ENCODE results near the gene GPX4.

The GPX4 gene

GRCh38 chr19:1131718-1132551 is 28.1 kb downstream of the GPX4 start:
- peak overlapping the region; percentile 99 for H3K27ac ChIP-seq
- peaks cover 58% of the 10 kb centered on the region for H3K36me3 ChIP-seq
- peak overlapping the region; percentile 97 to 99 for H3K4me3 ChIP-seq (ENCODE audit: low read depth in 1 of 2, low read length in 1 of 2)
- H3K4me1 ChIP-seq (ENCODE audit: control insufficient read depth in 1 of 2, insufficient read depth in 1 of 2, low read depth in 1 of 2, low read length in 1 of 2): peaks cover 40 to 44% of the 10 kb centered on the region in 2 experiments
- H3K9me3 ChIP-seq: no peaks in the 10 kb centered on the region
- H3K27me3 ChIP-seq: no peaks in the 10 kb centered on the region
- peak; percentile 53 for TF ChIP-seq CTCF (IDR thresholded peaks at IDR 0.05)

GRCh38 chr19:1132552-1133383 is 29.0 kb downstream of the GPX4 start:
- H3K9me3 ChIP-seq: no peaks in the 10 kb centered on the region
- peak overlapping the region; percentile 97 to 99 for H3K4me3 ChIP-seq (ENCODE audit: low read depth in 1 of 2, low read length in 1 of 2)
- H3K4me1 ChIP-seq (ENCODE audit: control insufficient read depth in 1 of 2, insufficient read depth in 1 of 2, low read depth in 1 of 2, low read length in 1 of 2): peaks cover 40 to 44% of the 10 kb centered on the region in 2 experiments
- peak overlapping the region; percentile 99 for H3K27ac ChIP-seq
- TF ChIP-seq CTCF (IDR thresholded peaks at IDR 0.05): no peak
- H3K36me3 ChIP-seq: peaks cover 50% of the 10 kb centered on the region
- no peaks in the 10 kb centered on the region for H3K27me3 ChIP-seq

- Histone ChIP-seq H3K27ac (peak overlapping the region; percentile 99), H3K4me3 (ENCODE audit: low read depth in 1 of 2, low read length in 1 of 2) (peak overlapping the region; percentile 97 to 99), H3K27me3 (no peaks in the 10 kb centered on the region), H3K4me1 (ENCODE audit: control insufficient read depth in 1 of 2, insufficient read depth in 1 of 2, low read depth in 1 of 2, low read length in 1 of 2) (peaks cover 40 to 41% of the 10 kb centered on the region in 2 experiments), H3K36me3 (peaks cover 47% of the 10 kb centered on the region), H3K9me3 (no peaks in the 10 kb centered on the region)
- no peak for TF ChIP-seq CTCF (IDR thresholded peaks at IDR 0.05)
Measured at GRCh38 chr19:1133471-1133929, 29.7 kb downstream of the GPX4 start.

GRCh38 chr19:1134431-1134830 is 30.6 kb downstream of the GPX4 start:
- Histone ChIP-seq H3K27me3 (no peaks in the 10 kb centered on the region), H3K9me3 (no peaks in the 10 kb centered on the region), H3K4me3 (ENCODE audit: low read depth in 1 of 2, low read length in 1 of 2) (peak overlapping the region in 1 of 2 experiments; percentile 99), H3K36me3 (peaks cover 46% of the 10 kb centered on the region), H3K4me1 (ENCODE audit: control insufficient read depth in 1 of 2, insufficient read depth in 1 of 2, low read depth in 1 of 2, low read length in 1 of 2) (peaks cover 33 to 39% of the 10 kb centered on the region in 2 experiments), H3K27ac (peak overlapping the region; percentile 99)
- no peak for TF ChIP-seq CTCF (IDR thresholded peaks at IDR 0.05)

GRCh38 chr19:1135454-1135853 is 31.7 kb downstream of the GPX4 start:
- TF ChIP-seq CTCF (IDR thresholded peaks at IDR 0.05): no peak
- no peaks in the 10 kb centered on the region for H3K9me3 ChIP-seq
- H3K4me3 ChIP-seq (ENCODE audit: low read depth in 1 of 2, low read length in 1 of 2): no peak overlapping the region
- peaks cover 39% of the 10 kb centered on the region for H3K36me3 ChIP-seq
- H3K27me3 ChIP-seq: no peaks in the 10 kb centered on the region
- peaks cover 23 to 29% of the 10 kb centered on the region in 2 experiments for H3K4me1 ChIP-seq (ENCODE audit: control insufficient read depth in 1 of 2, insufficient read depth in 1 of 2, low read depth in 1 of 2, low read length in 1 of 2)
- peak overlapping the region; percentile 43 for H3K27ac ChIP-seq

Data from neutrophil (primary cell).